NCI-H524 treated with DMSO at 0.1 percent for 48 hours (cell line): ENCODE data around the gene TMEM45A.
A peak's percentile ranks its signal among the peaks of the same experiment; 100 is the strongest.

ENCODE experiments used
- DNase-seq: peaks from one replicate; lab custom pipeline; 2025; lab: John Stamatoyannopoulos, UW

The TMEM45A gene

GRCh38 chr3:100614941-100615340, 122.5 kb downstream of the TMEM45A start:
- peak; percentile 37 for DNase-seq

GRCh38 chr3:100615684-100616083, 123.3 kb downstream of the TMEM45A start:
- peak; percentile 60 for DNase-seq

DNA sequence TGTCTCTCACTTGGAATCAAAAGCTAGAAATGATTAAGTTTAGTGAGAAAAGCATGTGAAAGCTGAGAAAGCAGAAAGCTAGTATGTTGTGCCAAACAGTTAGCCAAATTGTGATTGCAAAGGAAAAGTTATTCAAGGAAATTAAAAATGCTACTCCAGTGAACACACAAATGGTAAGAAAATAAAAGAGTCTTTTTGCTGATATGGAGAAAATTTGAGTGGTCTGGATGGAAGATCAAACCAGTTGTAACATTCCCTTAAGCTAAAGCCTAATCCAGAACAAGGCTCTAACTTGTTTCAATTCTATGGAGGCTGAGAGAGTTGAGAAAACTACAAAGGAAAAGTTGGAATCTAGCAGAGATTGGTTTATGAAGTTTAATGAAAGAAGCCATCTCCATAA, 128.8 kb downstream of the TMEM45A start:
- no peak for DNase-seq
